Hindlimb muscle (tissue), 1 donor: ENCODE measurements around the gene C14orf93. TPM values are rescaled to one million over a fixed set of nuclear protein-coding genes. Genes with fewer than 3 reads are reported as not detected.
"Not testable (repeated sequence)": the region's sequence is repeated elsewhere in the genome, so short reads cannot be mapped to it uniquely, and the experiment has no call there.

Experiments used
- DNase-seq: peaks from one replicate; pipeline ENCODE4 v3.0.0-alpha.2; 2013
- polyA plus RNA-seq: library from polyadenylated mRNA; unstranded; fragments of 120-200 nt; gene quantifications from one replicate; pipeline ENCODE4 v1.2.1, GENCODE V29; 2013; ENCODE audit not compliant: insufficient read length

Gene C14orf93
- polyA plus RNA-seq, 1 donor = 11.6 TPM

DNA sequence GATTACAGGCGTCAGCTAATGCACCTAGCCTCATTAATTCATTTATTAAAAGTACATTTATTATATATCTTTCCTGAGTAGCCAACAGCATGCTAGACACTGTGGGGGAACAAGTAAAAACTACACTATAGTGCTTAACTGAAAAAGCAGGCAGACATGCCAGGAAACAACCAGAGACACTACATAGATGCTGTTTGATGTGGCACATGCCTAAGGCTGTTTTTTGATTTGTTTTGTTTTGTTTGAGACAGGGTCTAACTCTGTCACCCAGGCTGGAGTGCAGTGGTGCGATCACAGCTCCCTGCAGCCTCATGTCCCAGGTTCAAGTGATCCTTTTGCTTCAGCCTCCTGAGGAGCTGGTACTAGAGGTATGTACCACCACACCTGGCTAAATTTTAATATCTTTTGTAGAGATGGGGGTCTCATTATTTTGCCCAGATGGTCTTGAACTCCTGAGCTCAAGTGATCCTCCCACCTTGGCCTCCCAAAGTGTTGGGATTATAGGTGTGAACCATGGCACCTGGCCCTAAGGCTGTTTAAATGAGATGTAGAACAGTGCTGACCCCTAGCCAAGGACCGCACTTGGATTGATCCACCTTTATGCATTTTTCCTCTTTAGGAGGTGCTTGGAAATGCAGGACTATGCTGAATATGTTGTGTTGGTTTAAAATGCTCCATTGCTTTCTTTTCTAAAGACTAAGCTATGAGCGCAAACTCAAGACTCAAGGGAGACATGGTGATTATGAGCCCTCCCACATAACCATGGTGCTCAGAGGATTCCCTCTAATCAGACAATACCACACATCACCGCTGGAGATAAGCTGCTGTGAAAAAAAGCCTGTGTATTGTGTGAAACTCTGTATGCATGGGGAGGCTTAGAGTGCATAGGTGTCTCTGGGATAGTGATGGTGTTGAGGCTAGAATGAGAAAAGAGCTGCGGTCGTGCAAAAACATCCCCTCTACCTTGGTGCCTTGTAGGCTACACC is 10.5 kb upstream of the C14orf93 start:
- DNase-seq = no peak

DNA sequence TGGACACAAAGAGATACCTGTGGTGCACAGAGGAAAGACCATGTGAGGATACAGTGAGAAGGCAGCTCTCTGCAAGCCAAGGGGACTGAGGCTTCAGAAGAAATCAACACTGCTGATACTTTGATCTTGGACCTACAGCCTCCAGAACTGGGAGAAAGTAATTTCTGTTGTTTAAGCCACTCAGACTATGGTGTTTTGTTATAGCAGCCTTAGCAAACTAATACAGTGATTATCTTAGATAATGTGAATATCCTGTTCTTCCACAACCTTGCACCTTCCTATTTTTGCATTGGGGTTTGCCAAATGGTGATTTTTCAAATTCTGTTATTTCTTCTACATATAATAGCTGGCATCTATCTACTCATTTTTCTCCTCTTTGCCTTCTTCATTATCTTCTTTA is 8.2 kb upstream of the C14orf93 start:
- no peak for DNase-seq

DNA sequence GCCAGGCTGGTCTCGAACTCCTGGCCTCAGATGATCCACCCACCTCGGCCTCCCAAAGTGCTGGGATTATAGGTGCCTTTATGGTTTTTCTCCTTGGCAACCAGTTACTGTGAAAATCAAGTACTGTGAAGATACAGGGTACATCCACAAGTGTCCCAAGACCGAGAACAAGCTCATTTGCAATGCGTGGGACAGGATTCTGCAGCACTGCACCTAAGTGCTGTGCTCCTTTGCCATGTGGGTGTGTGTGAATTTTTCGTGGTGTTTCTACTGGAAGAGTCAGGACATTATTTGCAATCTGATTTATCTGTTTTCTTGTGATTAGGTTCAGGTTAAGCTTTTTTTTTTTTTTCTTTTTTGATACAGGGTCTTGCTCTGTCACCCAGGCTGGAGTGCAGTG is 7.1 kb upstream of the C14orf93 start:
- no peak for DNase-seq

DNA sequence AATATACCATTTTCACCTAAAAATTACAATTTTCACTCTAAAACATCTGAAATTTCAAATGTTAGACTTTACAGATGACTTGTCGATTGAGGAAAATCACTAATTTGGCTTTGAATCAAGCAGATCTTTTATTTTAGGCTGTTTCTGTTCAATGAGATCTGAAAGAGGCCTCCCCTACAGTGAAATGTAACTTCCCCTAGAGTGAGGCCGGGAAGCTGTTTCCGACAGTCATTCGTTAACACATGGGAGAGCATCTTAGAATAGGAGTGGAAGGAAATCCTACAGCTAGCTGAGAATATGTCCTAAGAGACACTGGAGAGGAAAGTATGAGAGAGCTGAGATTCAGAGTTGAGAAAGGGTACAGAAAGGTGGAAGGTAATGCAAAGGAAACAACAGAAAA is 5.7 kb upstream of the C14orf93 start:
- no peak for DNase-seq

DNA sequence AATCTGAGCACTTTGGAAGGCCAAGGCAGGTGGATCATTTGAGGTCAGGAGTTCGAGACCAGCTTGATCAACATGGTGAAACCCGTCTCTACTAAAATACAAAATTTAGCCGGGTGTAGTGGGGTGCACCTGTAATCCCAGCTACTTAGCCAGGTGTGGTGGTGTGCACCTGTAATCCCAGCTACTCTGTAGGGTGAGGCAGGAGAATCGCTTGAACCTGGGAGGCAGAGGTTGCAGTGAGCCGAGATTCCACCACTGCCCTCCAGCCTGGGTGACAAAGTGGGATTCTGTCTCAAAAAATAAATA is 3.8 kb upstream of the C14orf93 start:
- DNase-seq = not testable (repeated sequence)

DNA sequence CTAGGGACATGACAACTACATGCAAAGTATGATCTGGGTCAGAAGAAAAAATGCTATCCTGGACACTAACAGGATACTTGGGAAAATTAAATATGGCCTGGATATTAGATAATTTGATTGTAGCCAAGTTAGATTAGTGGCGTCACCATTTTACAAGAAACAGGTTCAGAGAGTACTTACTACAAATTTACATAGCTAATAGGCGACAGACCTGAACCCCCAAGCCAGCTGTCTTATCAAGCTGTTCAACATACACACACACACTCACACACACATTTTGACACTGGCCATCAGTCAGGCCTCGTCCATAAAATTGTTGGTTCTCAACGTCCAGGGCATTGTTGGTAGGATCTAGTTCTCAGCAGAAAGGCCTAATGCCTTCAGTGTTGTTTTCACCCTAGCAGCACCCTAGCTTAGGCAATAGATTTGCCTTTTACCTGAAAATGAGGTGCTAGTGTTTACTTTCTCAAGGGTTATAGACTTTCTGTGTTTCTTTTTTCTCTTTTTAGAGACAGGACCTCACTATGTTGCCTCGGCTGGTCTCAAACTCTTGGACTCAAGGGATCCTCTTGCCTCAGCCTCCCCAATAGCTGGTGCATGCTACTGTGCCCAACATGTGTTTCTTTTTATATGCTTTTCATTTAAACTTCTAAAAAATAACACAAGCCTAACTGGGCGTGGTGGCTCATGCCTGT is 3.3 kb upstream of the C14orf93 start:
- no peak for DNase-seq

DNA sequence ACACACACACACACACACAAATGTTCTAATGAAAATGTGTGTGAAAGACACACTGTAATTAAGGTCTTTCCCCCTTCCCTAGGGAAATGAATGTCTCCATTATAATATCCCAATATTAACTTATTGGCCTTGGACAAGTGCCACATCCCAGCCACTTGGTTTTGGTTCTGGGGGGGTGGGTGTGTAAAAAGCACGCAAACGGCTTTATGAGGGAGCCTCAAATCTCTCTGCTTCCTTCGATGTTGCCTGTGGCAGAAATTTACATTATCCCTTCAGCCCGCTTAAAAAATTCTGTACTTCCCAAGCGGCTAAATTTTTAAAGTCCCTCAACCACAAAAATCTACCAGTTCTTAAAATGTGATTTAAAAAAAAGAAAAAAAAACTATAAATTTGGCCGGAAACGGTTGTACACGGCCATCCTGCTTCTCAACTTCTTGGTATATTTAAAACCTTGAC is 432 bp downstream of the C14orf93 start:
- DNase-seq = no peak

DNA sequence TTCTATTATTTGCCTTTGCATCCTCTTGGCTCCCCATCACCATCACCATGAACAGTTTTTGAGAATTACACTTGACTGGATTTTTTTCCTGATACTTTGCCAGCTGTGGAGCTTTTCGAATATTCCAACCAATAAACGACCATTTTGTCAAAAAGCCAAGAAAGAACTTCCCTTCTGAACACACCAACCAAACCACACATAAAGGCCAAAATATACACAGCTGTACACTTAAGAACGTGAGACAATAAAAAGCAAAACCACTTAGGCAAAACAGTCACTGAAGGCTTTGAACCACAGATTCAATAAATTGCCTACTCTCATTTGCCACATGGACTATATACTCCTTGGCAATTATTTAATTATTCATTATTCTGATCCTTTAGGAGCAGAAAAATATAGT is 1.1 kb downstream of the C14orf93 start:
- DNase-seq = no peak

DNA sequence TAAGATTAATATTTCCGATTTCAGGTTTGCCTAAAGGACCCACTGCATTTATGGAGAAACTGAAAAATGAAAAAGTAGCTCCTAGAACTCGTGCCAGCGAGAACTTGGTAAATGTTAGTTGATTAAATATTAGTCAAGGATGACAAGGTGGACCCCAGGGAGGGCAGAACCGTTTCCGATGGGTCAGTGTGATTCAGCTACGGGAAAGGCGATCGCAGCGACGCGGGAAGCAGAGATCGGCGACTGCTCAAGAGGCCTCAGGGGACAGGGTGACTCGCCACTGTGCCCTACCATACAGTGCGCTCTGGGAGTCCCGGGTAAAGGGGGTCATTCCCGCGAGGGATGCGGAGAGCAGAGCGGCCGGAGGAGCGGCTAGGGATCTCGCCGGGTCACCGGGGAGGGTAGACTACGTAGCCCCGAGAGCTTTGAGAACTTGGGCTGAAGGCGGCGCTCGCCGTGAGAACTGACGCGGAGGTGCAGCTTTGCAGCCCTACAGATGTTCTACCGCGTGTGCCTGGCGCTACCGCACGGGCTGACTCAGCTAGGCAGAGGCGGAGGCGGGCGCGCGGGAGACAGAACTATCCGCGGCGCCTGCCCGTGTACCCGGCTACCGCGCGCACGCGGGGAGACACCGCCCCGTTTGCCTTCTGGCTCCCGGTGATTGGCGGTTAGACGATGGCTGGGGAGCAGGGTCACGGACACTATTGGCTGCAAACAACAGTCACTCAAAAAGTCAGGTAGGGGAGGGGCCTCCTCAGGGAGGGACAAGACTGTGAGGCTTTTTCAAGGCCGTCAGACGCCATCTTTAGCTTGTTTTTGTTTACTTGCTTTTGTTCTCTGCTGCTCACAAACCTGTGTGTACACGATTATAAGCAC is 3.2 kb downstream of the C14orf93 start:
- peak; percentile 97 for DNase-seq

DNA sequence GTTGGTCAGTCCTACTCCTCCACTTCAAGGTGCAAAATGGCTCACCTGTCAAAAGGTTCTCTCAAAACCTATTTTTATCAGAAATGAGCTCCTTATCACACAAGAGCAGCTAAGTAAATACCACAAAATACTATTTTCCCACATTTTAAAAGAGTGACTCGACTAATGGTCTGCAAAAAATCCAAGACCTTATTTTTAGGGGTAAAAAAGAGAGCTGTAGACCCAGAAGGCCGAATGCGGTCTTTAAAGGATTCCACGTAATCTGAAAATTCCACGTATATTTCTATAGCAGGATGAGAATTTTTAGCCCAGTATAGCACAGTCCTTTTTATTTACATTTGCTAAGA is 3.8 kb downstream of the C14orf93 start:
- no peak for DNase-seq

DNA sequence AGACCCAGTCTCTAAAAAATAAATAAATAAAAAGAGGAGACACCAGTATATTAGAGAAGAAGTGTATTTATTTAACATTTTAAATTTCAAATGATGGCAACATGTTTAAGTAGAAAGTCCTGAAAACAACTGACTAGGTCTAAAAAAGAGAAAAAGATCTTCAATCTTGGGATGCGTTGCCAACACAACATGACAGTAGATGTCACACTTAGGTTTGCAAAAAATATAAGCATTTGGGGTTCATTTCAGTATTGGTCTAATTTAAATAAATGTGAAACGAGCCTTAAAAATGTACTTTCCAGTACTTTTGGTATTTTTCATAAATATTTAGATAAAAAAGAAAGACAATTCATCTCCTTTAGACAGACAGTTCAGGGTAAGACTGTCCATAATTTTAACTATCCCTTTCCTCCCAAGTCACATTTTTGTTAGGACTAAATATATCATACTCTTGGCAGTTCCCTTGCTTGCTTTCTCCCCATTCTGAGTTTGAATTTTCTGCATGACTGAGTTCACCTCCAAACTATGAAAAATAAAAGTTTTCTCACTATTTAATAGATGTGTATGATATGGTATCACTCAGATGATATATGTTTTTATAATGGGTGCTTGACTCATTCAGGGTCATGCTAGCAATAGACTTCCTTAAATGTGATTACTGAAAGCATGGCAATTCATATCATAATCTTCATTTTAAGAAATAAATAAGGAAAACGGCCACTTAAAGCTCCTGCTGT is 4.3 kb downstream of the C14orf93 start:
- DNase-seq = no peak

DNA sequence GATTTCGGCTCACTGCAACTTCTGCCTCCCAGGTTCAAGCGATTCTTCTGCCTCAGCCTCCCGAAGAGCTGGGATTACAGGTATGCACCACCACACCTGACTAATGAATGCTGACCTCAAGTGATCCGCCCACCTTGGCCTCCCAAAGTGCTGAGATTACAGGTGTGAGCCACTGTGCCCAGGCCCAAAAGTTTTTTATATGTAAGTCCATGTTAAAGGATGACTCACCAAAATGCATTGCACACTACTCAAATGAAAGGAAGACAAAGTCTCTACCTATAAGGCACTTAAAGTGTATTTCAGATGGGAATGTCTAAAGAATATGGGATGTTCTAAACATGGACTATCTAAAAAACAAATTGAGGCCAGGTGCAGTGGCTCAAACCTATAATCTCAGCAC is 5.7 kb downstream of the C14orf93 start:
- DNase-seq = not testable (repeated sequence)

DNA sequence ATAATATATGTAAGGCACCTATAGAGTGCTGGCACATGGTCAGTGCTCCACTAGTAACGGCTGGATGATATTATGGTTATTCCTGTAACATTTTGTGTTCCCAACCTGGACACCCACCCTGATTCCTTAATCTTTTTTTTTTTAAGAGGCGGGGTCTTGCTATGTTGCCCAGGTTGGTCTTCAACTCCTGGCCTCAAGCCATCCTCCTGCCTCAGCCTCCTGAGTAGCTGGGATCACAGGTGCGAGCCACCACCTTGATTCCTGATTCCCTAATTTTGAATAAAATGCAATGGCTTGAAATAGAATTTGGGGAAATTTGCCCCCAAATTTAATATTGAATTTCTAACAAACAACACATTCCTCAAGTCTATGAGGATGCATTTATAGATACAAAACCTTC is 7.4 kb downstream of the C14orf93 start:
- DNase-seq = no peak

DNA sequence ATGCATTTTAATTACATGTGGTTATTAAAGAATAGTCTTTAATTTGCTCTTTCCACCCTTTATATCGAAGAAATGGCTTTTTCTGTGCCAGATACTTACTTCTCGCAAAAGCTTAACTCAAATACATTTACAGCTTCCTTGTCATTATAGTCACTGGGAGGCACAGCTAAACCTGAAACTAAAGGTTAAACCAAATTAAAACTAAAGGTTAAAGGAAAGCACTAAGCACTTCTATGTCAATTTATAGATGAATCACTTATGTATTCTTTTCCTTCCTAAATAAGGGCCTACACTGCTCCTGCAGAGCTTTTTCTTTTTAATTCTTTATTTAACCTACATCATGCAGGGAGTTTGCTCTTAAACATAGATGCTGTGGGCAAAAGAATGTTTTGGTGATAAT is 9.1 kb downstream of the C14orf93 start:
- DNase-seq = no peak

DNA sequence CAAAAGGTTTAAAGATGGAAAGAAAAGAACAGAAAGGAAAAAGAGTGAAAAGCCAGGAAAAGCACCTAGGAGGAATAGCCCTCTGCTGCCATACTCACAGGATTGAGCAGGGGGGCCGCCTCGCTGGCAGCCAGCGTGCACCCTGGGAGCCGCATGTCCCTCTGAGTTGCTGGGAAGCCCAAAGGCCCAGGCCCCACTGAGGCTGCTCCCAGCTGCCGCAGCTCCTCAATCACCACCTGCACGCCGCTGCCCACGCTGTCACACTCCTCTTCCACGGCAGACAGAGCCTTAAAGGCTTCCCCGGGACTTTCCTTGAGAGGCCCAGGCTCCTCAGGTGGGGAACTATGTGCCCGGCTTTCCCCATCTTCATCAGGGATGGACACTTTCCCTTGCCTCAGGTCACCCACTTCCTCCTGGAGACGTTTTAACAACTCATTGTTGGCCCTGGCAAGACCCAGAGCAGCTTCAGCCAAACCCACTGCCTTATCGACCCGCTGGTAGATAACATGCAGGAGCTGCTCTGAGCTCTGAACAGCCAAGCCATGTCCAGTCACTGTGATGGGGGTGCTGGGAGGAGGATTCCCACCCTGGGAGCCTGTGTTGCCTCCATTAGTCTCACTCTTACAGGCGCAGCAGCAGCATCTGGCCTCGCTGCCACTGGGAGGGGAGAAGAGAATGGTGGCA is 11.5 kb downstream of the C14orf93 start:
- DNase-seq = no peak

DNA sequence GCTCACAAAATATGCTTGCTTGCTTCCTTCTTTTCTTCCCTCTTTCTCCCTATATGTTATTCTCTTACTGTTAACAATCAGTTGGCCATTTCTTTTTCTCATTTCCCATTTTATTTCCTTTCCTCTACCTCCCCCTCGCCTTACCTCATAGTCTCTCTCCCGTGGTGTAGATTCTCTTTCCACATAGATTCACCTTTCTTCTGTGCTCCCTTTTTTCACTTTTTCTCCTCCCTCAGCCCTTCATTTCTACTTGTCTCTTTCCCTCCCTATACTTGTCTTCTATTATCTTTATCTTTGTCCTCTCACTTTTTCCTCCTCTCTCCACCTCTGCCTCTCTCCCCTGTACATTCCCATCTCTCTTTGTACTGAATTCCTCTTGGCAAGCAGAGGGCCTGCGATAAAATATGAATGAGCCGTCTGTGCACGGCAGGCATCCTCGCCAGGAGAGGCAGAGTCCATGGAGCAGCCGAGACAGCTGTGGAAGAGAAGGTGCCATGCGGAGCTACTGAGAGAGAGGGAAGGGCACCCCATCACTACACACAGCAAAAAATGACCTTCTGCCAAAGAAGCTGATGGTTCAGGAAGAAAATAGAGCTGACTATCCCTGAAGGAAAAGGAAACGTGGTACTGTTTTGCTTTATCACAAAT is 12.1 kb downstream of the C14orf93 start:
- DNase-seq = no peak

DNA sequence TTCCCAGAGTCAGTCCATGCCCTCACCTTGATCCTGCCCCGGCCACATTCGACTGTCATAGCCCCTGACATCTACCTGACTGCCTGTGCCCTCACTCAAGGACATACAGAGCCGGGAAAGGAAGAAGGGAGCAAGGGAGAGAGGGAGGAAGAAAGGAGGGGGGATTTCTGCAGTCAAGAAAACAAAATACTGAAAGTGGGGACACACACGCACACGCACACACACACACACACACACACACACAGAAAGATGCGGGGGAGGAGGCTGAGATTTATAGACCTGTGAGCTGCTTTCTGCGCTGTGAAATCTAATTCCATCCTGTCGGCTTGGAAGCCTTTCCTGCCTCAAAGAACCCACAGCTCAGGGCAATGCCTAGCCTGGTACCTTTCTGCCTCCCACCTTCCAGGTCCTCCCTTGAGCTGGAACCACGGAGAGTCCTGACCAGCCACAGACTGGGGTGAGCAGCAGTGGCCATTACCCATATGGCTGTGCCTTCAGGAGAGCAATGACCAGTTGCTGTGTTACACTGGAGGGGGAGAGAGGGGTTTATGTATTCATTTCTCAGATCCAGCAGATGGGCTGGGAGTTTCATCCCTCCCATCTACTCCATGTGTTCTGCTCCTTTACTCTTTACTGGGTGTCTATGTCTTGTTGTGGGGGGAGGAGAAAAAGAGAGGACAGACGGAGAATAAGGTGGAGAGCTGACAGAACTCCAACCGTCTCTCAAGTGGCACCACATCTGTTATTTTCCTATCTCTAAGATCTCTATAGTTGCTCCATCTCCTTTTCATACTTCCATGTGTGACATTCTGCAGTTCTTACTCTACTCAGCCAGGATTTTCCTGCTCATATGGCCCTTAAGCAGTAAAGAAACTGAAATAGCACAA is 12.9 kb downstream of the C14orf93 start:
- no peak for DNase-seq

DNA sequence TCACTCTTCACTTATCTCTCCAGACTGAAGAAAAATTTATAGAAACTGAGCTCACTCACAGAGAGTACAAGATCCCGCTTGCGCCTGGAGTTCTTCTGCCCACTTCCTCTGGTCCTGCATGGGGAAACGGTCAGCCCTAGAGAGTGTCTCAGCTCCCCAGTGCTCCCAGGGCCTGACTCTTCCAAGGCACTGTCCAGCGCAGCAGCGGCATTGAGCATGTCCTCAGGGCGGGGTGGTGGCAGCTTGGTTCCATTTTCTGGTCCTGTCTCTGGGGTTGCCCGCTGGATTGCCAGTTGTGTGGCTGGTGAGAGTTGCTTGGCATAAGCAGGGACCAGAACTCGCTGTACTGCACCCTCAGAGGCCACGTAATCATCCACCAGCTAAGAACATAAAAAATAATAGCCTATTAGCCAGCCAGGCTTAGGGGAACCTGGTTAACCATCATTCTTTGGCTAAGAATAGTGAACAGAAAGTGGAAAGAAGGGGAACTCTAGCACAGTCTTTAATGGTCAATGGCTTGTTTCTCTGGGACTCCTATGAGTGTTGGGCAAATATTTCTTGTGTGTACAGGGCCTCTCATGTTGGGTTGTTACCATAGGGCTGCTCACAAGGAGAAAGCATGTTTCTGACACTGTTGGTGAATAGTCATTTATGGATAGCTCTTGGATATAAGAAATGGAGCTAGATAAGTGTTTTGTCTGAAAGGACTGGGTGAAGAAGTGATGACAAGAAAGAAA is 13.9 kb downstream of the C14orf93 start:
- no peak for DNase-seq

DNA sequence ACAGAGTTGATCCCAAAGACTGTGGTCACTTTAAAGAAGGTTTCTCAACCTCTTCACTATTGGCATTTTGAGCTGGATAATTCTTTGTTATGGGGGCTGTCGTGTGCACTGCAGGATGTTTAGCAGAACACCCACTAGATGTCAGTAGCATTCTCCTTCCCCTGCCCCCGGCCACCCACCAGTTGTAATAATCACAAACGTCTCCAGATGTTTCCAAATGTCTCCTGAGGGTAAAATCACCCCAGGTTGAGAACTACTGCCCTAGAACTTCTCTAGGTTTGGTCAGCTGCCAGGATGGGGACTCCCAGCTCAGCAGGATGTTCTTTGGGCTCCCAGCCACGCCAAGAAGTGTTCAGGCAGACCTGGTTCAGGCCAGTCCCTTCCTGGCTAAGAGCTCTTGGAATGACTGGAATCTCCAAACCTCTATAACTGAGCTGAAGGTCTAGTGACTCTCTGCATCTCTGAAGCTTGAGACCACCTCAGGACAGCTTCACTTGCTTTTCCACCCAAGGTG is 15.1 kb downstream of the C14orf93 start:
- DNase-seq = no peak
